SH-SY5Y (cell line): ENCODE measurements around the gene TECPR2.

ENCODE experiments used
- GATA2 ChIP-seq: IDR thresholded peaks from 2 replicates; pipeline ENCODE4 v1.6.1; 2011; ENCODE audit warnings: mild to moderate bottlenecking, low read depth, low read length
- GATA3 ChIP-seq: IDR thresholded peaks from 2 replicates; pipeline ENCODE4 v1.6.1; 2011; ENCODE audit warnings: low read depth, mild to moderate bottlenecking, low read length, moderate library complexity

TECPR2 gene

GRCh38 chr14:102505775-102506625 lies 143.3 kb downstream of the TECPR2 start:
- TF ChIP-seq GATA2 (no peak), GATA3 (no peak)

GRCh38 chr14:102506626-102506925 lies 143.8 kb downstream of the TECPR2 start:
- TF ChIP-seq GATA3: no peak
- TF ChIP-seq GATA2: no peak

DNA sequence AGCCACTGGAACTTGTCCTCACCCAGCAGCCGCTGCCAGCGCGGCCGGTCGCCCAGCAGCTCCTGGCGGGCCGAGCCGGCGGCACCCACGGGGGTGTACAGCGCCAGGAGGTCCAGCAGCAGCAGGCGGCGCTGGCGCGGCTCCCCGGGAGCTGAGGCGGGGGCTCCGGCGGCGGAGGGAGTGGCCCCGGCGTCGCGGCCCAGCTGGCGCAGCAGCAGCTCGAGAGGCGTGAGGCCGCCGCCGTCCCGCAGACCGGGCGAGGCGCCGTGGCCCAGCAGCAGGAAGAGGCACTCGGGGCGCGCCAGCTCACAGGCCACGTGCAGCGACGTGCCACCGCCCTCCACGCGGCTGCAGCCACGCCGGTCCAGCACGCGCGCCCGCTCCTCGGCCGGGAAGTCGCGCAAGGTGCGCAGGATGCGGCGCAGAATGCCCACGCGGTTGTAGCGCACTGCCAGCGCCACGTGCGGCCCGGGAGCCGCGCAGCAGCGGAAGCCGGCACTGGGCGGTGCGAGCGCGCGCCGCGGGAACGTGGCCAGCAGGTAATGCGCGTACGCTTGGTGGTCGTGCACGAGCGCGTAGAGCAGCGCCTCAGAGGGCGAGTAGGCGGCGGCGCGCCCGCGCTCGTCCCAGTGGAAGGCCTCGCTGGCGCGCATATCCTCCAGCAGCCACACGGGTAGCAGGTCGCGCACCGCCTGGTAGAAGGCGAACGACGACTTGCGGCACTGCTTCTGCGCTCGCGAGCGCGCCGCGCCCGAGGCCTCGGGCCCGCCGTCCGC lies 144.5 kb downstream of the TECPR2 start:
- no peak for TF ChIP-seq GATA2

DNA sequence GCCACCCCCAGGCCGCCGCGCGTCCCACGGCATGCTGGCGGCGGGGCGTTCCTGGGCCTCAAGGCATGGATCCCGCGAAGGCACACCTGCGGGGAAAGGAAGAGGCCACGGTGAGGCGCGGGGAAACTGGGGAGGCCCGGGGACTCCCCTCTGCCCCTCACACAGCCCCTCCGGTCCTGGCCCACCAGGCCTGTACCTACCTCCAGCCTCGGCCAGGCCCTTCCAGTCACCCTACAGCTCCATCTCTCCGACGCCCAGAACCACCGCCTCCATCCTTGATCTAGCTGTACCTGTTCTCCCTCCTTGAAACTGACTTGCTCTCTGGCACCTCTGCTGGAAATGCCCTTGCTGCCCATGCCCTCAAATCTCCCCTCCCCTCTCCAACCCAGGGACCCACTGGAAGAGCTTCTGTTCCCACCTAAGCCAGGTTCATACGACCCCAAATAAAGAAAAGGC lies 145.1 kb downstream of the TECPR2 start:
- TF ChIP-seq GATA2 (no peak), GATA3 (no peak)

- no peak for TF ChIP-seq GATA2
- no peak for TF ChIP-seq GATA3
Measured at GRCh38 chr14:102508410-102508773, 145.7 kb downstream of the TECPR2 start.

GRCh38 chr14:102508774-102509745 lies 146.3 kb downstream of the TECPR2 start:
- no peak for TF ChIP-seq GATA2
- TF ChIP-seq GATA3: no peak

DNA sequence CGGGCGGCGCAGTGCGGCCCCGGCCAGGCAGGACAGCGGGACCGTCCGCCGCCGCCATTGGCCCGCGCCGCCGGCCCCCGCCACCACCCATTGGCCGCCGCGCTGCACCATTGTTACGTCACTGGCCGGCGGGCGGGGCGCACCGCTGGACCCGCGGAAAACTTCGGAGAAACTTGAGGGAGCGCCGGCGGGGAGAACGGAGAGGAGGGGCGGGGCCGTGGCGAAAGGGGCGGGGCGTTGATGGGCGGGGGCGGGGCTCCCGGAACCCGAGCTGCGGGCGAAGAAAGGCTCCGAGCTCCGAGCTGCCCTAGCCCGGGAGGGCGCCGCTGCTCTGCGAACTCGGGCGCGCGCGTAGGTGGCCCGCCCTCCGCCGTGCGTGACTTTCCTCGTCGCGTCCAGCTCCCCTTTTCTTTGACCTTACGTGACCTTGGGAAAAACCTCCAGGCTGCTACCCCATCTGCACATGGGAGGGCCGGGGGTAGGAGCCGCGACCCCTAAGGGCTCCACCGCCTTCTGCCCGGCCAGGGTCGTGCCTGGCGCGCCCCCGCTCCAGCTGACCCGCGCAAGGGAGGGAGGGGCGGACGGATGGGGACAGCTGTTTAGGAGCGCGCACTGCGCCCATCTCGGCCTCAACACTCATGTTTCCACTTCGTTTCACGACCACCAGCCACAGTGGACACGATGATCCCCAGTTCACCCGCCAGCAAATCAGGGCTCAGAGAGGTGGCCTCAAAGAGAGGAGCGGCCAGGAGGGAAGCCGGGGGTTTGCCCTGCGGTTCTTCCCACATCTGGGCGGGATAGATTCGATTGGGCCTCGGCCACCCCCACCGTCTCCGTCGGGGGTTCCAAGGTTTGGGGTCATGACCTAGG lies 147.2 kb downstream of the TECPR2 start, which contains the start of gene ANKRD9:
ANKRD9 (minus strand) TSS at position 31 of the 870 bp plus-strand sequence. CDS start 1,887 bp downstream, outside the sequence.
- no peak for TF ChIP-seq GATA3
- TF ChIP-seq GATA2: no peak

DNA sequence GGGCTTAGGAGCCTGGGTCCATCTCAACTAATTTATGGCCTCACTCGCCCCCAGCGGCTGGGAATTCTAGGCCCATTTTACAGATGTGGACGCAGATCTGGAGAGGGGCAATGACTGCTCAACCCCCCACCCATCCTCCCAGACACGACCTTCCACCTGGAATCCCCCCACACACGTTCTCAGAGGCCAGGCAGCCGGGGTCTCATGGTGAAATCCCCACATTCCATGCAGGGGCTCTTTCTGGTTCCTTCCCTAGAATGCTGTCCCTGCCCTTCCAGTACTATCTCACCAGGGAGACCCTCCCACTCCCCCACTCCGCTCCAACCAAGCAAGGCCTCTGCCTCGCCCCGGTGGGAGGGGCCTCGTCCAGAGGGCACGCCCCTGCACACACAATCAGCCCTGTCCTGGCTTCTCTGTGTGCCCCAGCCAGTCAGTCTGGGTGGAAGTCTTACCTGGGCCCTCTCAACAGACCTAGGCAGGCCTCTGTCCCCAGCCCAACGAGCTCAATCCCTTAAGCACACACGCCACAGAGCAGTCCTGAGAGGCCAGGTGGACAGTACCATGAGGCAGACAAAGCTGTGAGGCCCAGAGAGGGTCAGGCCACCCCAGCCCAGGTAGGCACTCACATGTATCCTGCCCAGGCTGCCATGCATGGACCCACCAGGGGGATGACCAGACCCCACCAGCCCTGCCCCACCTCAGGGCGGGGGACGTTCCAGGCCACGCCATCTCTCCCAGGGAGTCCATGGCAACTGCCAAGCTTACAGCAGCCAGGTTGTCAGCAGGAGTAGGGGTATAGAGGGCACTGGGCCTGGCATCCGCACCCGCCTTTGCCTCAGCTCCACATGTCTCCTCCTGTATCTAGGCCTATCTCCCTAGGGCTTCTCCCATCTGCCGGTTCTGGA lies 148.1 kb downstream of the TECPR2 start:
- TF ChIP-seq GATA3 (no peak), GATA2 (no peak)

GRCh38 chr14:102511538-102511937 lies 148.8 kb downstream of the TECPR2 start:
- TF ChIP-seq GATA3 (no peak), GATA2 (no peak)

- TF ChIP-seq GATA3 (no peak), GATA2 (no peak)
Measured at GRCh38 chr14:102512793-102513300, 150.1 kb downstream of the TECPR2 start.

DNA sequence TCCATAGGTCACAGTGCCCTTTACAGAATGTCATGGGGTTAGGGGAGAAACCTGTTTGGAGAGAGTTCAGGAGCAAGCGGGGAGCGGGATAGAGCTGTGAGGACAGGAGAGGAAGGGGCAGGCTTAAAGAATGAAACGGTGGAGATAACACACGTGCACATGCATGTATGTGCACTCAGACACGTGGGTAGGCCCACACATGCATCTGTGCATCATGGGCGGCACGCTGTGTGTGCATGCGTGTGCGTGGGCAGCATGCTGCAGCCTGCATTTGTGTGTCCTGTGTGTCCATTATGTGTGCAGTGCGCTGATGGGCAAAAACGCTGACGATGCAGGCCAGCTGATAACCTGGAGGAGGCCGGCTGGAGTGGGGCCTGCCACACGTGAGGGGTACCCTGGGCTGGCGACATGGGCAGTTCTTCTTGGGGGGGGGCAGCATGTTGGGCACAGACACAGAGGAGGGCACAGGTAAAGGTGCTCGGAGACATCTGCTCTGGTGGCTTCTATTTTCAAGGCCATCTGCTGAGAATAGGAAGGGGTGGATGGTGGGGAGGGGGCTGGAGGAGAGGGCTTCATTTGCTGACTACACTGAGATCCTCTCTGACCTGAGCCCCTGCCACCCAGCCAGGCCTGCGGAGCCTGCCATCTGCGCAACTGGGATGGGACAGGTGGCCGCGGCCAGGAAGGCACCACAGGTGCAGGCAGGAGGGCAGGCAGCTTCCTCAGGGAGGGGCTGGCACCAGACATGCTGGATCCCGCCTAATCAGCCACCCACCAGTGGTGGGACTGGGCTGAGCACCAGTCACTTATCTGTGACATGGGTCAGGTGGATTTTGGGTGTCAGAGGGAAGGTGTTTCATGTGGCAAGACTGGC lies 151.4 kb downstream of the TECPR2 start:
- TF ChIP-seq GATA3: no peak
- no peak for TF ChIP-seq GATA2
